ENCODE data around the gene PPFIBP2. TPM values are rescaled to one million over a fixed set of nuclear protein-coding genes. Genes with fewer than 3 reads are reported as not detected.

The PPFIBP2 gene
- total RNA-seq, 1 donor from 2014 or later, result 8.7 TPM

GRCh38 chr11:7581021-7581590 is 67.3 kb downstream of the PPFIBP2 start:
- no peaks in the 10 kb centered on the region for H3K36me3 ChIP-seq
- Mint-ChIP-seq H3K27ac (no peak overlapping the region), H3K9me3 (no peaks in the 10 kb centered on the region), H3K36me3 (no peaks in the 10 kb centered on the region), H3K4me1 (peaks cover 29% of the 10 kb centered on the region), H3K4me3 (no peak overlapping the region), H3K27me3 (ENCODE audit: insufficient read depth, low read depth) (peaks cover 15% of the 10 kb centered on the region)
- H3K9ac ChIP-seq, result no peak overlapping the region
- H3K27me3 ChIP-seq, result no peaks in the 10 kb centered on the region
- TF ChIP-seq CTCF (IDR thresholded peaks at IDR 0.05) (no peak), EZH2 (IDR thresholded peaks at IDR 0.05) (no peak), EZH2phosphoT487 (IDR thresholded peaks at IDR 0.05) (no peak)
- no peak overlapping the region for H3K4me3 ChIP-seq
- DNase-seq (ENCODE audit: low spot score), result no peak
- no peak overlapping the region for H3K4me2 ChIP-seq
- no peaks in the 10 kb centered on the region for H3K9me3 ChIP-seq (ENCODE audit: low read depth)
- no peaks in the 10 kb centered on the region for H3K79me2 ChIP-seq (ENCODE audit: low read depth)
- H2AFZ ChIP-seq (replicated peaks), result no peak overlapping the region
- no peaks in the 10 kb centered on the region for H3F3A ChIP-seq (ENCODE audit: low read depth)
- no peak overlapping the region for H3K27ac ChIP-seq
- H4K20me1 ChIP-seq (ENCODE audit: low read depth), result no peaks in the 10 kb centered on the region
- H3K4me1 ChIP-seq, result peaks cover 20% of the 10 kb centered on the region

- no peak overlapping the region for H3K27ac Mint-ChIP-seq
- H3K36me3 Mint-ChIP-seq, result no peaks in the 10 kb centered on the region
- no peak for DNase-seq (ENCODE audit: low spot score)
- no peak overlapping the region for H3K27ac ChIP-seq
- H3K79me2 ChIP-seq (ENCODE audit: low read depth), result no peaks in the 10 kb centered on the region
- peaks cover 10% of the 10 kb centered on the region for H3K27me3 Mint-ChIP-seq (ENCODE audit: insufficient read depth, low read depth)
- no peaks in the 10 kb centered on the region for H3F3A ChIP-seq (ENCODE audit: low read depth)
- no peaks in the 10 kb centered on the region for H3K9me3 ChIP-seq (ENCODE audit: low read depth)
- H3K4me3 Mint-ChIP-seq, result no peak overlapping the region
- H3K9ac ChIP-seq, result no peak overlapping the region
- no peak overlapping the region for H3K4me2 ChIP-seq
- H4K20me1 ChIP-seq (ENCODE audit: low read depth), result no peaks in the 10 kb centered on the region
- H3K4me1 Mint-ChIP-seq, result peaks cover 17% of the 10 kb centered on the region
- H3K36me3 ChIP-seq, result no peaks in the 10 kb centered on the region
- no peaks in the 10 kb centered on the region for H3K9me3 Mint-ChIP-seq
- TF ChIP-seq CTCF (IDR thresholded peaks at IDR 0.05) (no peak), EZH2 (IDR thresholded peaks at IDR 0.05) (no peak), EZH2phosphoT487 (IDR thresholded peaks at IDR 0.05) (no peak)
- peaks cover 23% of the 10 kb centered on the region for H3K4me1 ChIP-seq
- no peak overlapping the region for H2AFZ ChIP-seq (replicated peaks)
- H3K27me3 ChIP-seq, result no peaks in the 10 kb centered on the region
- no peak overlapping the region for H3K4me3 ChIP-seq
Measured at GRCh38 chr11:7582338-7582985, 68.7 kb downstream of the PPFIBP2 start.

GRCh38 chr11:7583248-7583647 is 69.4 kb downstream of the PPFIBP2 start:
- Histone ChIP-seq H3K79me2 (ENCODE audit: low read depth) (no peaks in the 10 kb centered on the region), H3K9ac (no peak overlapping the region), H4K20me1 (ENCODE audit: low read depth) (no peaks in the 10 kb centered on the region), H3K27ac (no peak overlapping the region), H2AFZ (replicated peaks) (no peak overlapping the region), H3K4me3 (no peak overlapping the region), H3K4me2 (no peak overlapping the region), H3K36me3 (no peaks in the 10 kb centered on the region), H3F3A (ENCODE audit: low read depth) (no peaks in the 10 kb centered on the region), H3K9me3 (ENCODE audit: low read depth) (no peaks in the 10 kb centered on the region), H3K27me3 (no peaks in the 10 kb centered on the region), H3K4me1 (peaks cover 21% of the 10 kb centered on the region)
- Mint-ChIP-seq H3K9me3 (no peaks in the 10 kb centered on the region), H3K36me3 (no peaks in the 10 kb centered on the region), H3K4me3 (no peak overlapping the region), H3K27ac (no peak overlapping the region), H3K4me1 (peaks cover 9% of the 10 kb centered on the region), H3K27me3 (ENCODE audit: insufficient read depth, low read depth) (peaks cover 6% of the 10 kb centered on the region)
- DNase-seq (ENCODE audit: low spot score), result no peak
- TF ChIP-seq EZH2 (IDR thresholded peaks at IDR 0.05) (no peak), EZH2phosphoT487 (IDR thresholded peaks at IDR 0.05) (no peak), CTCF (IDR thresholded peaks at IDR 0.05) (no peak)

All from neural progenitor cell (in vitro differentiated cells).